ENCODE measurements around the gene TGFA. TPM values are rescaled to one million over a fixed set of nuclear protein-coding genes. Genes with fewer than 3 reads are reported as not detected.
A peak's percentile ranks its signal among the peaks of the same experiment; 100 is the strongest.

Gene TGFA
- total and polyA plus RNA-seq, 9 donors: 0.08 to 8.7 (median 1.2) TPM

GRCh38 chr2:70514612-70515055, 39.0 kb downstream of the TGFA start:
- no peaks in the 10 kb centered on the region for H3K36me3 ChIP-seq
- no peaks in the 10 kb centered on the region for H3K4me1 ChIP-seq (ENCODE audit: insufficient read depth)
- no peak overlapping the region for H3K4me3 ChIP-seq
- no peaks in the 10 kb centered on the region for H3K27me3 ChIP-seq
- TF ChIP-seq POLR2A (IDR thresholded peaks at IDR 0.05) (no peak), CTCF (IDR thresholded peaks at IDR 0.05) (no peak)
- H3K9me3 ChIP-seq: no peaks in the 10 kb centered on the region
- no peak overlapping the region for H3K27ac ChIP-seq
- DNase-seq: peak in 1 of 5 donors; percentile 18
- 36 to 42% (median 38%) methylated on average over 15 of the region's 15 CpGs for WGBS, 3 donors
- intact Hi-C loops (cut with DNase I): no loop called here

GRCh38 chr2:70513738-70514137, 39.9 kb downstream of the TGFA start:
- intact Hi-C loops (cut with DNase I): no loop called here
- Histone ChIP-seq H3K27me3 (no peaks in the 10 kb centered on the region), H3K27ac (no peak overlapping the region), H3K36me3 (no peaks in the 10 kb centered on the region), H3K9me3 (no peaks in the 10 kb centered on the region), H3K4me3 (no peak overlapping the region), H3K4me1 (ENCODE audit: insufficient read depth) (no peaks in the 10 kb centered on the region)
- DNase-seq: no peak
- 47% methylated on average over 4 of the region's 4 CpGs for WGBS, 3 donors
- TF ChIP-seq EP300 (IDR thresholded peaks at IDR 0.05): no peak
- no peak for TF ChIP-seq POLR2A (IDR thresholded peaks at IDR 0.05)
- TF ChIP-seq CTCF (IDR thresholded peaks at IDR 0.05): no peak

- 85 to 88% (median 87%) methylated on average over 8 of the region's 8 CpGs for WGBS, 3 donors
- Histone ChIP-seq H3K36me3 (no peaks in the 10 kb centered on the region), H3K27me3 (no peaks in the 10 kb centered on the region), H3K4me3 (no peak overlapping the region), H3K4me1 (ENCODE audit: insufficient read depth) (no peaks in the 10 kb centered on the region), H3K27ac (no peak overlapping the region), H3K9me3 (no peaks in the 10 kb centered on the region)
- intact Hi-C loops (cut with DNase I): no loop called here
- no peak for TF ChIP-seq EP300 (IDR thresholded peaks at IDR 0.05)
- no peak for TF ChIP-seq CTCF (IDR thresholded peaks at IDR 0.05)
- no peak for TF ChIP-seq POLR2A (IDR thresholded peaks at IDR 0.05)
- no peak for DNase-seq
Observed at GRCh38 chr2:70511971-70512729, 41.5 kb downstream of the TGFA start.

- no peaks in the 10 kb centered on the region for H3K4me1 ChIP-seq (ENCODE audit: insufficient read depth)
- 94 to 100% (median 94%) methylated on average over 1 of the region's 1 CpG for WGBS, 3 donors
Observed at GRCh38 chr2:70510313-70510712, 43.3 kb downstream of the TGFA start.

More at GRCh38 chr2:70510313-70510712, 43.3 kb downstream of the TGFA start:
- DNase-seq: no peak
- Histone ChIP-seq H3K27me3 (no peaks in the 10 kb centered on the region), H3K9me3 (no peaks in the 10 kb centered on the region), H3K36me3 (no peaks in the 10 kb centered on the region), H3K27ac (no peak overlapping the region), H3K4me3 (no peak overlapping the region)
- no peak for TF ChIP-seq POLR2A (IDR thresholded peaks at IDR 0.05)
- TF ChIP-seq EP300 (IDR thresholded peaks at IDR 0.05): no peak
- TF ChIP-seq CTCF (IDR thresholded peaks at IDR 0.05): no peak
- intact Hi-C loops (cut with DNase I): no loop called here
